ENCODE measurements around the gene GHR. TPM values are rescaled to one million over a fixed set of nuclear protein-coding genes. Genes with fewer than 3 reads are reported as not detected.

The GHR gene
- total RNA-seq, 1 donor = 5.4 TPM

GRCh38 chr5:42604171-42604711 is 181.0 kb downstream of the GHR start:
- no peaks in the 10 kb centered on the region for H3K79me2 ChIP-seq (ENCODE audit: insufficient read depth, low read length)
- no peak overlapping the region for H3K4me3 ChIP-seq (ENCODE audit: insufficient read depth, low read length)
- TF ChIP-seq CTCF (IDR thresholded peaks at IDR 0.05; ENCODE audit: extremely low read depth, low read depth, low read length) = no peak
- peaks cover 3% of the 10 kb centered on the region for H3K27me3 ChIP-seq (ENCODE audit: insufficient read depth, low read length)
- H3K9me3 ChIP-seq (ENCODE audit: low read depth, low read length) = no peaks in the 10 kb centered on the region
- no peaks in the 10 kb centered on the region for H4K20me1 ChIP-seq (ENCODE audit: insufficient read depth, low read length)
- H2AFZ ChIP-seq (ENCODE audit: low read length) = no peak overlapping the region
- H3K4me1 ChIP-seq (ENCODE audit: insufficient read depth, low read length) = no peaks in the 10 kb centered on the region
- H3K36me3 ChIP-seq (ENCODE audit: insufficient read depth, low read length) = no peaks in the 10 kb centered on the region
- H3K27ac ChIP-seq (ENCODE audit: low read depth, low read length) = no peak overlapping the region
- H3K4me2 ChIP-seq (ENCODE audit: insufficient read depth, low read length) = no peak overlapping the region
- DNase-seq (ENCODE audit: insufficient read length, low spot score, missing footprints) = no peak

GRCh38 chr5:42605490-42605889 is 182.3 kb downstream of the GHR start:
- no peak overlapping the region for H3K27ac ChIP-seq (ENCODE audit: low read depth, low read length)
- TF ChIP-seq CTCF (IDR thresholded peaks at IDR 0.05; ENCODE audit: extremely low read depth, low read depth, low read length) = no peak
- H3K4me2 ChIP-seq (ENCODE audit: insufficient read depth, low read length) = no peak overlapping the region
- peaks cover 6% of the 10 kb centered on the region for H3K27me3 ChIP-seq (ENCODE audit: insufficient read depth, low read length)
- H3K9me3 ChIP-seq (ENCODE audit: low read depth, low read length) = no peaks in the 10 kb centered on the region
- H4K20me1 ChIP-seq (ENCODE audit: insufficient read depth, low read length) = no peaks in the 10 kb centered on the region
- DNase-seq (ENCODE audit: insufficient read length, low spot score, missing footprints) = no peak
- no peaks in the 10 kb centered on the region for H3K4me1 ChIP-seq (ENCODE audit: insufficient read depth, low read length)
- no peaks in the 10 kb centered on the region for H3K36me3 ChIP-seq (ENCODE audit: insufficient read depth, low read length)
- no peak overlapping the region for H2AFZ ChIP-seq (ENCODE audit: low read length)
- no peak overlapping the region for H3K4me3 ChIP-seq (ENCODE audit: insufficient read depth, low read length)
- no peaks in the 10 kb centered on the region for H3K79me2 ChIP-seq (ENCODE audit: insufficient read depth, low read length)

GRCh38 chr5:42606464-42606869 is 183.2 kb downstream of the GHR start:
- no peak for TF ChIP-seq CTCF (IDR thresholded peaks at IDR 0.05; ENCODE audit: extremely low read depth, low read depth, low read length)
- Histone ChIP-seq H3K27ac (ENCODE audit: low read depth, low read length) (no peak overlapping the region), H4K20me1 (ENCODE audit: insufficient read depth, low read length) (no peaks in the 10 kb centered on the region), H3K27me3 (ENCODE audit: insufficient read depth, low read length) (peaks cover 6% of the 10 kb centered on the region), H2AFZ (ENCODE audit: low read length) (no peak overlapping the region), H3K9me3 (ENCODE audit: low read depth, low read length) (no peaks in the 10 kb centered on the region), H3K36me3 (ENCODE audit: insufficient read depth, low read length) (no peaks in the 10 kb centered on the region), H3K4me2 (ENCODE audit: insufficient read depth, low read length) (no peak overlapping the region), H3K79me2 (ENCODE audit: insufficient read depth, low read length) (no peaks in the 10 kb centered on the region), H3K4me1 (ENCODE audit: insufficient read depth, low read length) (no peaks in the 10 kb centered on the region), H3K4me3 (ENCODE audit: insufficient read depth, low read length) (no peak overlapping the region)
- DNase-seq (ENCODE audit: insufficient read length, low spot score, missing footprints) = no peak

GRCh38 chr5:42611437-42611836 is 188.2 kb downstream of the GHR start:
- Histone ChIP-seq H3K9me3 (ENCODE audit: low read depth, low read length) (no peaks in the 10 kb centered on the region), H3K4me3 (ENCODE audit: insufficient read depth, low read length) (no peak overlapping the region), H3K4me1 (ENCODE audit: insufficient read depth, low read length) (peaks cover 17% of the 10 kb centered on the region), H3K27ac (ENCODE audit: low read depth, low read length) (no peak overlapping the region), H3K4me2 (ENCODE audit: insufficient read depth, low read length) (no peak overlapping the region), H4K20me1 (ENCODE audit: insufficient read depth, low read length) (no peaks in the 10 kb centered on the region), H3K27me3 (ENCODE audit: insufficient read depth, low read length) (peaks cover 20% of the 10 kb centered on the region), H2AFZ (ENCODE audit: low read length) (no peak overlapping the region), H3K36me3 (ENCODE audit: insufficient read depth, low read length) (no peaks in the 10 kb centered on the region), H3K79me2 (ENCODE audit: insufficient read depth, low read length) (no peaks in the 10 kb centered on the region)
- DNase-seq (ENCODE audit: insufficient read length, low spot score, missing footprints) = no peak
- TF ChIP-seq CTCF (IDR thresholded peaks at IDR 0.05; ENCODE audit: extremely low read depth, low read depth, low read length) = no peak

All from osteoblast (primary cell).